Renal cortex interstitium (tissue), 15 donors: ENCODE results near the gene SIRPG. TPM values are rescaled to one million over a fixed set of nuclear protein-coding genes. Genes with fewer than 3 reads are reported as not detected.
"Not testable (repeated sequence)": the region's sequence is repeated elsewhere in the genome, so short reads cannot be mapped to it uniquely, and the experiment has no call there.

Experiments
- DNase-seq, 11 donors: peaks; one replicate each; pipeline ENCODE4 v3.0.0-alpha.2; 2013; ENCODE audit warnings: low read depth in 9 of 11, low spot score in 4 of 11; ENCODE audit errors: extremely low read depth in 1 of 11
- long read RNA-seq, 16 experiments: transcript quantifications; one replicate each; lab custom pipeline, GENCODE V29; 2026
- polyA plus RNA-seq, 3 donors: library from polyadenylated mRNA; unstranded; fragments of 120-200 nt; gene quantifications; one replicate each; pipeline ENCODE4 v1.2.1, GENCODE V29; 2013; ENCODE audit not compliant: insufficient read length in 3 of 3

The SIRPG gene
- not detected for polyA plus RNA-seq
- long read RNA-seq, donor 1: 0 reads
- long read RNA-seq, donor 2: 0 reads
- long read RNA-seq, donor 3: 0 reads
- long read RNA-seq, donor 4: 0 reads
- long read RNA-seq, donor 5: 0 reads
- long read RNA-seq, donor 6: 0 reads
- long read RNA-seq, donor 7: 0 reads
- long read RNA-seq, donor 8: 0 reads
- long read RNA-seq, donor 9: 0 reads
- long read RNA-seq, donor 10: 0 reads
- long read RNA-seq, donor 11: 0 reads
- long read RNA-seq, donor 12: 0 reads
- long read RNA-seq, donor 13: 0 reads
- long read RNA-seq, donor 14: 0 reads
- long read RNA-seq, donor 15: 0 reads
- long read RNA-seq, donor 16, partial matches to known transcripts: 9 of 10 reads
- long read RNA-seq, donor 16, other reads (novel, unspliced or antisense): 0 of 10 reads

GRCh38 chr20:1657556-1658334, at the start of gene SIRPG:
TSS of gene SIRPG (minus strand) at chr20:1657779. CDS start at chr20:1657714, 65 bp downstream.
- no peak for DNase-seq

GRCh38 chr20:1706887-1707286, 49.3 kb upstream of the SIRPG start:
- DNase-seq: not testable (repeated sequence)

- no peak for DNase-seq
Observed at GRCh38 chr20:1706079-1706478, 48.5 kb upstream of the SIRPG start.

- no peak for DNase-seq
Observed at GRCh38 chr20:1702855-1703254, 45.3 kb upstream of the SIRPG start.

GRCh38 chr20:1702328-1702727, 44.7 kb upstream of the SIRPG start:
- no peak for DNase-seq

GRCh38 chr20:1700990-1701389, 43.4 kb upstream of the SIRPG start:
- no peak for DNase-seq

DNA sequence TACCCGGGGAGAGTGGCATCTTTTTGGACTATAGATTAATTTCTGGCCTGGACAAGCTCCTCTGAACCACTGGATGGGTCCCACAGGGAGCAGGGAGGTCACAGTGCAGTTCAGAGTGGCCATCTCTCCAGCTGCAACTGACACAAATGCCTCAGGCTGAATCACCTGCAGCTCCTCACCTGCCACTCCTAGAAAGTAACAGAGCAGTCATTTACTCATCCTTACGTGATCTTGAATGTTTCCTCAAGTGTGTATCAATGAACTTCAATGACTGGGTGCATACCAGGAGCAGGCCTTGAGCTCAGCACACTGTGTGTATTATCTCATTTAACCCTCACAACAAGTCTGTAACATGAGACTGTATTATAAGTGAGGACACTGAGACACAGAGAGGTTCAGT, 40.0 kb upstream of the SIRPG start:
- no peak for DNase-seq

GRCh38 chr20:1696521-1697209, 39.1 kb upstream of the SIRPG start:
- no peak for DNase-seq

GRCh38 chr20:1694672-1695071, 37.1 kb upstream of the SIRPG start:
- no peak for DNase-seq

- DNase-seq: no peak
Observed at GRCh38 chr20:1693427-1693826, 35.8 kb upstream of the SIRPG start.

DNA sequence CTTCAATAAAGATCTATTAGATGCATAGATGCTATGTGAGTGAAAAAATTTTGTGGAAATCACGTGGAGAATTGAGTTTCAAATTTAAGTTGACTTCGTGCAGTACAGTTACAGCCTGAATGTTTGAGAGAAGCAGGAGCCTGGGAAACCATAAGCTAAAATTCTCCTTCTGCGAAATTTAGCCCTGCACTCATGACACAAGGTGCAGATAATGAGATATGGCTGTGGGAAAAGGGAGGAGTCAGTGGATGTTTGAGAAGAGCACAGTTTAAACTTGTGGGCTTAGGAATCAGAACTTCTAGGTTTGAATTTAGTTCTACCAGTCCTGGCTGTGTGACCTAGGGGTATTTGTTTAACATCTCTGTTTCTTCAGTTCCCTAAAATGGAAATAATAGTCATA, 32.1 kb upstream of the SIRPG start:
- no peak for DNase-seq

- DNase-seq: no peak
Observed at GRCh38 chr20:1688886-1689538, 31.4 kb upstream of the SIRPG start.

DNA sequence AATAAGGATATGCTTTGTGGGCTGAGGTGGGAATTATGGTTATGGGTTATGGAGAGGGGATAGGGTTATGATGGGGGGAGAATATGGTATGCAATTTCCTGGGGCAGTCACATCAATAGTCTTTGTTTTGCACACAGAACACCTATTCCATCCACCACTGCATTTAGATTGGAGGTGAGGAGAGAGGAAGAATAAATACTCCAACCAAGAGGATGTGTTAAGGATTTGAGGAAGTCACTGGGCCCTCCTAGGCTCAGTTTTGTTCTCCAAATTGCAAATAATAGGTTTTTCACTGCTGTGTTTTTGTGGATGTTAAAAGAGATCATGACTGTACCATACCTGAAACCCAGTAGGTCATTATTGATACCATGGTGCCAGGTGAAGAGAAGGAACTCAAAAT, 29.5 kb upstream of the SIRPG start:
- no peak for DNase-seq

DNA sequence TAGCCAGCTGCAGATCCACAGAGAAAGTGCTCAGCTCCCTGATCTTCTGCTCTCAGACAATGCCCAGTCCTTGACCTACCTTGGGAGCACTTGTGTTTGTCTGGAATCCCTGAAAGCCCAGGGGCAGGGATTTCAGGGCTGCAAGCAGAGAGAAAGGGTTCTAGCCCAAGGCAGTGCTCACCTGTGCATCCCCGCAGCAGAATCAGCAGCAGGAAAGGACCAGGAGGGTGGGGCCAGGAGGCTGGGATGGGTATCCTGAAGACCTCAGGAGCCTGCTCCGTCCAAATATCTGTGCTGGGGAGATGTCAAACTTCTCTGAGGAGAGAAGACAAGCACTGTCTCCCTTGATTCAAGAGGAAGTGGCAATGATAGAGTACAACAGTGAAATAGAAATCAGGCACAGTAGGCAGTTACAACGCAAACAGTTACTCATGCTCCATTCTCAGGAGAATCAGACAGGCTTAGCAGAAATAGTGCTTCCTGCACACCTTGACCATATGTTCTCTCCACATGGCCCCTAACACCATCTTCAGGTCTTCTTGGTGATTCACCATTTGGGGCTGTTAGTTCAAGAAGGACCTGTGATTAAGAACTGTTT, 28.7 kb upstream of the SIRPG start:
- DNase-seq: no peak

GRCh38 chr20:1685304-1686052, 27.9 kb upstream of the SIRPG start:
- DNase-seq: no peak

DNA sequence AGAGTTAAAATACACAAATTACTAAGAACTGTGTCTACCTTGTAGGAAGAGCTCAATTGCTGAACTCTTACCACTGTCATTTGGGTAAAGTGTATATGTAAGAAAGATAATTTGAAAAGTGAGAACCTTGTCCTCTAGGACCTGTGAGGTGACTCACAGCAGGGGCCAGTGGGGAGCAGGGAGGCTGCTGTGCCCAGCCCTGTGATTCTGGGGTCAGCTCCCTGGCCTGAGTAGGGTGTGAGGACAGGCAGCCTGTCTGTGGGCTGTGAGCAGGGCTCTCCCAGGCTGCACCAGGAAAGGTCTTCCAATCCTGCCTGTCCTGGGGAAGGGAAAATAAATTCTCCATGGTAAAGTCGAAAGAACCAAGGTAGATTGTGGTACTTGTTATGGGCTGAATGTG, 27.3 kb upstream of the SIRPG start:
- DNase-seq: no peak

DNA sequence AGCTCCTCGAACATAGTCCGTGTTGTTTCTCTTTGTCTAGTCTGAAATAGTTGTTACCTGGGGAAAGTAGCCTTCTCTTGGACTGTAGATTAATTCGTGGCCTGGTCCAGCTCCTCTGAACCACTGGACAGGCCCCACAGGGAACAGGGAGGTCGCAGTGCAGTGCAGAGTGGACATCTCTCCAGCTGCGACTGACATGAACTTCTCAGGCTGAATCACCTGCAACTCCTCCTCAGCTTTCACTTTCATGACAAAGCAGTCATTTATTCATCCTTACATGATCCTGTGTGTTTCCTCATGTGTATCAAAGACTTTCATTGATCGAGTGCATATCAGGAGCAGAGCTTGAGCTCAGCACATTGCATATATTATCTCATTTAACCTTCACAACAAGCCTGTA, 19.1 kb upstream of the SIRPG start:
- no peak for DNase-seq

DNA sequence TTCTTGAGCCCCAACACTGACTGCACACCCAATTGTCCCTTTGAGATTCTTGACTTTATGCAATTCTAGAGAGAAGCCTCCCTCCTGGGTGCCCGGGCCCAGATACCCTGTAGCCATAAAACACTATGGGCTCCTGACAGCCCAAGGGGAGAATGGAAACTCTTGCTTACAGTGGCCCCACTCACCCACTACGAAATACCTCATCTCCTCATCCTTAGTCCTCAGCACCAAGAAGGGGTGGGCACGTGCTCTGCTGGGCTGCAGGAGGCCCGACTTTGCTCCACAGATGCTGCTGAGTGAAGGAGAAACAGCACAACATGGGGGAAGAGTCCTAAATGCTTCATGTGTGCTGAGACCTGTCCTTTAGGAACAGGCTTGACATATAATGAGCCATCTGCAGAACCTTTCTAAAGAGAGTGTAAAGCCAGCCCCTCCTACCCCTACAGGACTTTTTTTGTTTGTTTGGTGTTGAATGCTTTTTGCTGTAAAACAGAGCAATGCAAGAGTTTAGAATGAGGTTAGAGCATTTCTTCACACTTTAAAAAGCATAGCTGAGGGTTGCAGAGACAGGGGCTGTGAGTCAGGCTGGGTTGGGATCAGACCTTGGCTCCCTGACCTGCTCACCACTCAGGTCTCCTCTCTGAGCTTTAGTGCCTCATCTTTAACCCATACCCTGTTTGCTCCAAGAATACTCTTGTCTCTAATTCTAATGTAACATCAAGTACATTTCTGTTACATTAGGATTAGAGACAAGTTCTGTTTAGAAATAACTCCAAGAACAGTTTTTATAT, 17.6 kb upstream of the SIRPG start:
- DNase-seq: no peak
